NCI-H524 (cell line): ENCODE results near the gene GLIPR1.
"Not testable (repeated sequence)": the region's sequence is repeated elsewhere in the genome, so short reads cannot be mapped to it uniquely, and the experiment has no call there.

Experiments used
- DNase-seq, 2 experiments: peaks; one replicate each; lab custom pipeline; 2025; lab: John Stamatoyannopoulos, UW

GLIPR1 gene

DNA sequence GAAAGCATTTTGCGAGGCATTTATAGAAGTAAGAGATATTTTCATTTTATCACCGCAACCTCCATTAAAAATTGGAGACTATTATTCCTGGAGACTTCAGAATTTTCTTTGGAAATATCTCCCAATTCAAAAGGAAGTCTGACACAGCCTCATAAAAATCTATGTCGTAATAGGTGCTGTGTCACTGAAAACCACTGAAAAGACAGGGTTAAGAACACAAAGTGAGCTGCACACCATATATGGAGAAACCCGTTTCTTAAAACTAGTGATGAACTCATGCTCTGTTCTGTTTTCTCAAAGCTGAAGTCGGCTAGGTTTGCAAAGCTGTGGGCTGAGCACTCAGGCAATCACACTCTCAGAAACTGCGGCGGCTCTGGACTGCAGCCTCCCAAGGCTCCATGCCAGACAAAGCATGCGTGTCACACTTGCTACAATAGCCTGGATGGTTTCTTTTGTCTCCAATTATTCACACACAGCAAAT is at the start of gene GLIPR1:
Gene GLIPR1 (plus strand): TSS at position 287 of the 481 bp plus-strand sequence. CDS start 126 bp downstream, at position 413.
- no peak for DNase-seq

DNA sequence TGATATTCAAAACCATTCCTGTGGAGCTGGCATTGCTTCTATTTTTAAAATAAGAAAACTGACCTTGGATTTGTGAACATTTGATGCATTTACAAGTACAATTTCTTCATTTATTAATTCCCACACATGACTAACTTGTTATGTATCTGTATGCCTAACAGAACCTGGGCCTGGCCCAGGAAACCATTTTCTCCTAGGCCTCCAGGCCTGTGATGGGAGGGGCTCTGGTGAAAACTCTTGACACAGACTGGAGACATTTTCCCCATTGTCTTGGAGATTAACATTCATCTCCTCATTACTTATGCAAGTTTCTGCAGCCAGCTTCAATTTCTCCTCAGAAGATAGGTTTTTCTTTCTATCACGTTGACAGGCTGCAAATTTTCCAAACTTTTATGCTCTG is 47.6 kb upstream of the GLIPR1 start:
- no peak for DNase-seq

DNA sequence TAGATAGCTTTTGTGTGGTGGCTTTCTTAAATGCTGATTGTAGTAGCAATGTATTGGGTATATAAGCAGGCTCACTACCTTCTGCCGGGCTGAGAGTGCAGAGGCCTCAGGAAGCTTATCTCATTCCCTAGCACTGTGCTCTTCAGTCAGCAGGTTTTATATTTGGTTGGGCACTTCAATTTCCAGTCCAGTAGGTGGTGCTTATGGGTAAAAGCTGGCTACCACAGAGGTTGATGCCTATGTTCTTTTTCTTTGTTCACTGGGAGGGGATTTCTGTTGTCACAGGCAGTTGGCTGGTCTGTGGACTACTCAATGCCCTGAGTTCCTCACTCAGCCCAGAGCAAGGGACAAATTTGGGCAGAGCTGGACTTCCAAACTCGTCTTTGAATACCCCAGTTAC is 43.0 kb upstream of the GLIPR1 start:
- no peak for DNase-seq

DNA sequence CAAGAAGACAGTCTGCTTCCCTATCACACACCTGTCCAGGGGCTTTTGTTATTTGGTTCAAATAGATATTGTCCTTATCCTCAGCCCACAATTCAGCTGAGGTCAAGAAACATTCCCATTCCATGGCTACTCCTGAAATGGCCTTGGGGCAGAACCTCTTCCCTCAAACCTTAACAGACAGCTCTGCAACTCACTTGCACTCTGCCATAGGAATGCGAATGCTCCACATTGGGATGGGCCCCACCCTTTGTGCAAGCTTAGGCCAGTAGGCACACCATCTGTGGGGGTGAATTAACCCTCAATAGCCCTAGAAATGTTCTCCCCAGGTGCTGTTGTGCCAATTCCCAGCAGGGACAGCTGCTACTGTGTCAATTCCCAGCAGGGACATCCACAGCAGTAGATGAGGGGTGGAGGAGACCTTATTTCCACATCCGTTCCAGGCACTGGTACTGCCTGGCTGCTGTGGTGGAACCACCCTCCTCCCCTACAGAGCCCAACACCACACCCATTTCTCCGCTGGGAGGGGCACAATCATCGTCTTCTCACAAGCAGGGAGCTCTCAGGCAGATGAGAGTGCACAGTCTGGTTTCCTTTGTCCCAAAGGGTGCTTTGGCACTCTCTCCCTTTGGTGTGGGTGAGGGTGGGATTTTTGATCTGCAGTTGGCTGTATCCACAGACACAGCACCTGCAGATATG is 42.3 kb upstream of the GLIPR1 start:
- no peak for DNase-seq

DNA sequence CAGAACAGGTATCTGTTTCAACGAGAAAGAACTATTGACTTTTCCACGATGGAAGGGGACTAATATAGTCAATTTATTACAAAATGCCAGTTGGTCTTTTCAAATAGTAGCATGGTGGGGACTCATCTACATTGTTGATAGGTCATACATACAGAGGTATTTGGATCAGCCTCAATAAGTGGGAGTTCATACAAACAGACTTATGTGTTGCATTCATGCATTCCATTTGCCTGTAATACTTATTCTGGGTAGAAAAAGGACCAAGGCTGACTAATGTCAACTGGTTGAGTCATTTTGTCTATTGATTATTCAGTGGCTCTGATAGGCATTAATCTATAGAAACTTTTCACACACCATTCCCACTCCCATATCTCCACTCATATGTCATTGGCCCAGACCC is 41.5 kb upstream of the GLIPR1 start:
- no peak for DNase-seq

DNA sequence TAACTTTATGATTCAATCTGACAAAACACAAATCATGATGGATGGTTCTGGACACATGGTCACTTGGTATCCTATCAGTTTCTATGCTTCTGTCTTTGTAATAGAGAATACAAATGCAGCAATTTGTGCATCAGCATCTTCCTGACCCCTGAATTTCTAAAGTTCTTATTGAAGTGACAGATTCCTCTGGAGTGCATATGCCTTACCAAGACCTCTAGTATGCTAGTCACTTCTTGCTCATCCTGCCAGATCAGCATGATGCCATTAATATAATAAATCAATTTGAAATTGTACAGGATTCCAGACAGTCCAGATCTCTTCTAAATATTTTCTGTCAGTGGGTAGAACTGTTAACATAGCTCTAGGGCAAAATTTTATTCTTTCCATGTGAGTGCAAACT is 40.6 kb upstream of the GLIPR1 start:
- DNase-seq = no peak

DNA sequence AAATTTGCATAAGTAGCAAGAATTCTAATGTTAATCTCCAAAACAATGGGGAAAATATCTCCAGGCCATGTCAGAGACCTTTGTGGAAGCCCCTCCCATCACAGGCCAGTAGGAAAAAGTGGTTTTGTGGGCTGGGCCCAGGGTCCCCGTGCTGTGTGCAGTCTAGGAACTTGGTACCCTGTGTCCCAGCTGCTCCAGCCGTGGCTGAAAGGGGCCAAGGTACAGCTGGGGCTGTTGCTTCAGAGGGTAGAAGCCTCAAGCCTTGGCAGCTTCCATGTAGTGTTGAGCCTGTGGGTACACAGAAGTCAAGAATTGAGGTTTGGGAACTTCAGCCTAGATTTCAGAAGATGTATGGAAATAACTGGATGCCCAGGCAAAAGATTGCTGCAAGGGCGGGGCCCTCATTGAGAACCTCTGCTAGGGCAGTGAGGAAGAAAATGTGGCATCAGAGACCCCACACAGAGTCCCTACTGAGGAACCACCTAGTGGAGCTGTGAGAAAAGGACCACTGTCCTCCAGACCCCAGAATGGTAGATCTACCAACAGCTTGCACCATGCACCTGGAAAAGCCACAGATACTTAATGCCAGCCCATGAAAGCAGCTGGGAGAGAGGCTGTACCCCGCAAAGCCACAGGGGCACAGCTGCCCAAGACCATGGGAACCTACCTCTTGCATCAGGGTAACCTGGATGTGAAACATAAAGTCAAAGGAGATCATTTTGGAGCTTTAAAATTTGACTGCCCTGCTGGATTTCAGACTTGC is 38.7 kb upstream of the GLIPR1 start:
- DNase-seq = not testable (repeated sequence)

DNA sequence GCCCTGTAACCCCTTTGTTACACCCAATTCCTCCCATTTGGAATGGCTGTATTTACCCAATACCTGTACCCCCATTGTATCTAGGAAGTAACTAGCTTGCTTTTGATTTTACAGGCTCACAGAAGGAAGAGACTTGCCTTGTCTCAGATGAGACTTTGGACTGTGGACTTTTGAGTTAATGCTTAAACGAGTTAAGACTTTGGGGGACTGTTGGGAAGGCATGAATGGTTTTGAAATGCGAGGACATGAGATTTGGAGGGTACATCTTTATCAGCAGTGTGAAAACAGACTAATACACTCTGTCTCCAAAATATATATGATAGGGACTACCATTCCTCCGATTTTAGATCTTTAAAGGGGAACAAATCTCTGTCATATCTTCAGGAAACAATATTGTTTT is 38.1 kb upstream of the GLIPR1 start:
- DNase-seq = not testable (repeated sequence)

DNA sequence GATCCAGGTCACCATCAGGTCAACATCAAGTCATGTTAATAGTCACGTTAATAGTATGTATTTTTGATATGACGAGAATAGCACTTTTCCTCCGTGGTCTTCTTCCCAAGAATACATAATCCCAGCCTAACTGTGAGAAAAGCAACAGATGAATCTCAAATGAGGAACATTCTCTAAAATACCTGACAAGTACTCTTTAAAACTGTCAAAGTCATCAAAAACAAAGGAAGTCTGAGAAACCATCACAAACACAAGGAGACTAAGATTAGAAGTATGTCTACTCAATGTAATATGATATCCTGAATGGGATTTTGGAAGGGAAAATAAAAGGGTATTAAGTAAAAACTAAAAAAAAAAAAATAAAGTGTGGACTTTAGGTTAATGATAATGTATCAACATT is 36.8 kb upstream of the GLIPR1 start:
- DNase-seq = no peak

DNA sequence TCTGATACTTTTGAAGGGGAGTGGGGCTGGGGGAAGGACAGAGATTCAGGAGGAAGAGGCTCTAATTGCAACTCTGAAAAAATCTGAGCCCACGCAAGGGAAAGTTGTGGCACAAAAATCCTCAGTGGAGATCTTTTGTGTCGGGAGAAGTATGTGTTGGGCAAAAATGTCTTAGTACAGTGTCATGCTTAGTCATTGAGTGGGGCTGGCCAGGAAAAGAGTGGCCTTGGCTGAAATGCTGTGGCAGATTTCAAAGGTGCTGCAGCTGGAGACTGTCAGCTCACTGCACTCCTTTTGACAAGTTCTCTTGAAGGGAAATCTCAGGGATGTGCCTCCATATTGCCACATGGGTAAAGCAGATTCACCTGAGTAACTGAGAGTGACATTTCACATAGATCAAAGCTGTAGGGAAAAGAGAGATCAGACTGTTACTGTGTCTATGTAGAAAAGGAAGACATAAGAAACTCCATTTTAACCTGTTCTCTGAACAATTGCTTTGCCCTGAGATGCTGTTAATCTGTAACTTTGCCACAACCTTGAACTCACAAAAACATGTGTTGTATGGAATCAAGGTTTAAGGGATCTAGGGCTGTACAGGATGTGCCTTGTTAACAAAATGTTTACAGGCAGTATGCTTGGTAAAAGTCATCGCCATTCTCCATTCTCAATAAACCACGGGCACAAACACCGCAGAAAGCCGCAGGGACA is 36.0 kb upstream of the GLIPR1 start:
- DNase-seq = no peak

DNA sequence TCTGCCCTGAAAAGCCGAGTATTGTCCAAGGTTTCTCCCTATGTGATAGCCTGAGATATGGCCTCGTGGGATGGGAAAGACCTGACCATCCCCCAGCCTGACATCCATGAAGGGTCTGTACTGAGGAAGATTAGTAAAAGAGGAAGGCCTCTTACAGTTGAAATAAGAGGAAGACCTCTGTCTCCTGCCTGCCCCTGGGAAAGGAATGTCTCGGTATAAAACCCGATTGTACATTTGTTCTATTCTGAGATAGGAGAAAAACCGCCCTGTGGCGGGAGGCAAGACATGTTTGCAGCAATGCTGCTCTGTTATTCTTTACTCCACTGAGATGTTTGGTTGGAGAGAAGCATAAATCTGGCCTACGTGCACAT is 35.4 kb upstream of the GLIPR1 start:
- DNase-seq = not testable (repeated sequence)

DNA sequence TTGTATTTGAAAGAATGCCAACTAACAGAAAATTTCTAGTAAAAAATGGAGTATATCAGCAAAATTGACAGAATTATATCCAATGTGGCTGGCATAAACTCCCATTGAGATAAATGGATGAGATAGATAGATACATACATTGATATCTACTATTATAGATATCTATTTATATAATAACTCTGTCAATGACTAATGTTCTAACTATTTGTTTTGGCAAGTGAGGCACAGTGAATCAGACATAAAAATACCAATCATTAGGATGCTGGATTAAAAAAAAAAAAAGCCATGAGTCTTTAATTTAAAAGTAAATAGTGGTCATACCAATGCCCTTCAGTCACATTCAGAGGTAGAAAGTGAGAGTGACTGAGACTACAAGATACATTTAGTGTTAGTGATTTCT is 33.7 kb upstream of the GLIPR1 start:
- DNase-seq = no peak

DNA sequence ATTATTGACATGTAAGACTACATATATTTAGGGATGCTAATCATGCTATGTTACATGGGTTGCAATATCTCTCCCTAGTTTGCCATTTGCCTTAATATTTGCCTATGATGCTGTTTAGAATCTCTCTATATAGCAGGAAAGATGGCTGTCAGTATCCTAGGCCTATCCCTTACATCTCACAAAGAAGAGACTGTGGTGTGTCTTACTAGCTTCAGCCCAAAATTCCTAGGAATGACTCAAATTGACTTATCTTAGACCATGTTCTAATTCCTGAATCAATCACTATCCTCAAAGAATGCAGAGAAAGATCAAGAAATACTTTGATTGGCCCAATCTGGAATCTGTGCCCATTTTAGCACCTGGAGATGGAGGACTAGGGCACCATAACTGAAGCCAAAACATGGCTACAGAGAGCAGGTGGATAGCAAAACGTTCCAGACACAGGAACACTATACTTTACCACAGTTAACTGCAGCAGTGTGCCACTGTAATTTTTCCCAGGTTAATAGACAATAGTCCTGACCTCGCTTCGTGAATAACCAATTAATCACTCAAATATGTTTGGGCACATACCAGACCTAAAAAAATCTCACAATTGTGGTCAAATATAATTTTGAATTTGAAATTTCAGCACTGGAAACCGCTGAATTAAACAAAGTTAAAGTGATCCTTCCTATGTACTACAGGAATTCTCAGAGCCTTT is 32.7 kb upstream of the GLIPR1 start:
- DNase-seq = no peak

DNA sequence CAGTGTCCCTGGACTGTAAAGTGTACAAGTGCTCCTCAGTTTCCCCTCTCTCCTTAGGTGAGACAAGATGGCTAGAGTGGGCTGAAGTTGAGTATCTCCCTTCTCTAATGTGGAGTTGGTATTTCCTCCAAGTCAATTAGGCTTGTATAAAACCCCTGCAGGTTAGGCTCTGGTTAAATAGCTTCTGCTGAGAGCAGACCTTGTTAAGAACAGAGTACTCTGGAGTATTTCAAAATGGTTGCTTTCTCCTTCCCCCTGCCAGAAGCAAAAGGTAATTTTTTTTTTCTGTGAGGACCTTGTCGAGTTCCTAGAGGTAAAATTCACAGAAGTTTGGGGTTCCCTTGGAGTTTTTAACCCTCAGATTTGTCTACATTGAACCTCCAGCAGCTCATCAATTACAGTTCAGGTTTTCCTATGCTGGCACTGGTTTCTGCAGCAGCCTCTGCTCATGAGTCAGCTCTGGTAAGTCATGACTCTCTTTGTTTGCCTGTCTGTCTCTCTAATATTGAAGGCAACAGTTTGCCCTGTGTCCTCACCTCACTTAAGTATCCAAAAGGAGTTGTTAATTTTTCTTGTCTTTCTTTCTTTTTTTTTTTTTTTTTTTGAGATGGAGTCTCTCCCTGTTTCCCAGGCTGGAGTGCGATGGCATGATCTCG is 27.8 kb upstream of the GLIPR1 start:
- no peak for DNase-seq

DNA sequence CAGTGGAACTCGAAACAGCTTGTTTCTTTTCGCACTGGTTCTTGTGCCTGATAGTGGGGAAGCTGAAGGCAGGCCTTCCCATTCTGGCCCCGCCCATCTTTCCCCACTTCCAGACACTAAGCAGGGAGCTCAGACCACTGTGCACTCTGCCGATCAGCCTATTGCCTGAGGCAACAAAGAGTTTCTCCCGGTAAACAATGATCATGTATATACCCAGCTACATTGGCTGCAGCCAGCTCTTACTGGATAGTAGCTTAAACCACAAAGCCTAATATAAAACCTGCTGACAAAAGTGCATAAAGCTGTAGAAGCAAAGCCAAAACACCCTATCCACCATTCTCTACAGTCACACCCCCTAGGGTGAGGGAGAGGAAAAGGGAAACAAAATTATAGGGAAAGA is 24.7 kb upstream of the GLIPR1 start:
- no peak for DNase-seq

DNA sequence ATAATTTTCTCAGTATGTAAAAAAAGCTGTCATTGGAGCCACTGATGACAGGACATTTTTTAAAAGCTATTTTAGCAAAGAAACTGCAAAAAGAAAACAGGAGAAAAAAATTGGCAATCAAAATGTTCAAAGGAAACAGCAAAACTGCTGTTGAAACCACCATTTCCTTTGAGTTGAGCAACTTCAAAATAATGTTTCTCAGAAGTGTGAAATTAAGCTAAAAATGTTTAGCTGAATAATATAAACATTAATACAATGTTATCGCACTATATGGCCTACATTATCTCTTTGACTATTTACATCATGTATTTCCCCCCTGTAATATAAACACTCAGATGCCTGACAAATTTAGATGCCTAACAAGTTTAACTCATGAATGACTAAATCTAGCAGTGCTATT is 23.4 kb upstream of the GLIPR1 start:
- DNase-seq = no peak

DNA sequence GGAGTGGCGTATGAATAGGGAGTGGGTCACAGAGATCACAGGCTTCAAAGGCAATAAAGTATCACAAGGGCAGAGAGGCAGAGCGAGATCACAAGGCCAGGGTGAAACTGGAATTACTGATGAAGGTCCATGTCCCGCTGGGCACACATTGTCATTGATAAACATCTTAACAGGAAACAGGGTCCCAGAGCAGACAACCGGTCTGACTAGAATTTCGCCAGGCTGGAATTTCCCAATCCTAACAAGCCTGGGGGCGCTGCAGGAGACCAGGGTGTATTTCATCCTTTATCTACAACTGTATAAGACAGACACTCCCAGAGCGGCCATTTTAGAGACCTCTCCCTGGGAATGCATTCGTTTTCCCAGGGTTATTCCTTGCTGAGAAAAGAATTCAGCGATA is 22.7 kb upstream of the GLIPR1 start:
- DNase-seq = not testable (repeated sequence)

DNA sequence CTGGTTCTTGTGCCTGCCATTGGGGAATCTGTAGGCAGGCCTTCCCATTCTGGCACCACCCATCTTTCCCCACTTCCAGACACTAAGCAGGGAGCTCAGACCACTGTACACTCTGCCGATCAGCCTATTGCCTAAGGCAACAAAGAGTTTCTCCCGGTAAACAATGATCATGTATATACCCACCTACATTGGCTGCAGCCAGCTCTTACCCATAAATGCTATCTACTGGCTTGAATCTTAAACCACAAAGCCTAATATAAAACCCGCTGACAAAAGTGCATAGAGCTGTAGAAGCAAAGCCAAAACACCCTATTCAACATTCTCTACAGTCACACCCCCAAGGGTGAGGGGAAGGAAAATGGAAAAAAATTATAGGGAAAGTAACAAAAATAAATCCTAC is 20.8 kb upstream of the GLIPR1 start:
- no peak for DNase-seq

DNA sequence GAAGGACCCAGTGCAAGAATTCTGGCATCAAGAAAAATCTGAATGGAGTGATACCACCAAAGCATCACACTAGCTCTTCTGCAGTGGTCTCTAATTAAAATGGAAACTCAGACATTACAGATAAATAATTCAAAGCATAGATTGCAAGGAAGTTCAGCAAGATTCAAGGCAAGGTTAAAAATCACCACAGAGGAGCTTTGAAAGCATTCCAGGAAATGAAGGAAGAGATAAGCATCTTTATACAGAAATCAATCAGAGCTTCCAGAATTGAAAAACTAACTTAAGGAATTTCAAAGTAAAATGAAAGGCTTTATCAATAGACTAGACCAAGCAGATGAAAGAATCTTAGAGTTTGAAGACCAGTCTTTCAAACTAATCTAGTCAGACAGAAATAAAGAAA is 20.4 kb upstream of the GLIPR1 start:
- DNase-seq = no peak

DNA sequence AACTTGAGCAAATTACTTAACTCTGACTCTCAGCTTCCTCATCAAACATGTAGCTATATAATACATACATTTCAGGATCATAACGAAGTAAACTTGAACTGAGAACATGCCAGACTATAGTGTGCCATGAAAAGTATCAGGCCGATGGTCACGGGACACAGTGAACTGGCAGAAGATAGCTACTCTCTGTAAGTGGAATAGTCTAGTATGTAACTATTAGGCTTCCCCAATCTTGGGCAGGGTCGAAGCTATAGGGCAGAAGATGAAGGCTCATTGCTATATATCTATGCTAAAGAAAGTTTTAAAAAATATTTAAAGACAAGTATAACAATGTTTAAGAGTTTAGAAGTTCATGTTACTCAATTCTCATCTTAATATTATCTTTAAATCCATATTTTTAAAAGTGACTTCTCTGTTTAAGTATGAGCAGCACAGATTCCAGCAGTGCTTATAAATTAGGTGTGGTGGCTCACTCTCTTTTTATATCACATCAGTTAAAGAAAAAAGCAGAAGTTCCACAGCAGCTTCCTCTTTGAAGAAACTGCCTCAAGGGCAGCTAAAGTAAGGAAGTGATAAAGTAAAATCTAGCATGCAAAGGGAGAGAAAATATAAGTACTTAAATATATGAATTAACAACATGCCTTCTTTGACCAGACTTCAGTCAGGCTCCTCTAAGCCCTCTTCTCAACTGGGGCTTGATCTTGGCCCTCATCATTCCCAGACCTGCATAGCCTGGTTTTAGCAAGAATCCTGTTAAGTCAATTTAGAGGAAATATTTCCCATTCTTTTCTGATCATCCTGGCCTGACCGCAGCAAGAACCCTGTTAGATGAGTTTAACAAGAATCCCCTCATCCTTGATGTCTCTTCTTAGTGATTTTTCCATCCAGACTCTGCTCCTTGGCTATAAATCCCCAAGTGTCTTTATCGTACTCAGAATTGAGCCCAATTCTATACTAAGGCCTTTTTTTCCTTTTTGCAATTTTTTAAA is 8.4 kb upstream of the GLIPR1 start:
- no peak for DNase-seq

DNA sequence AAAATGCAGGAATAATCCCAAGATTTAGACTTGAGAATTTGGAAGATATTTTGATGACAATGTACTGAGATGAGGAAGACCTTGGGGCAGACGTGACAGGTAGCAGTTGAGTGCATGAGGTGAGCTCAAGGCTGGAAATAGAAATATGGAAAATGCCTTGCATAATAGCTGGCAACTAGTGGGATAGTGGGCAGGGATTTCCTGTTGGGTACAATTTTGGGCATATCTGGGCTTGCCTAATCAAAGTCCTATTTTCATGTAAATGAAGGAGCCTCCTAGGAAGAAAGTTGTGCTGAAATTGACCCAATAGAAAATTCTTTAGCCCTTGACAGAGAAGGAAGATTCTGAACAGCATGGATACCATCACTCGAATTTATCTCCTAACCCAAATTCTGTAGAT is 6.4 kb upstream of the GLIPR1 start:
- DNase-seq = no peak
